HG03457 (cell line): ENCODE results near the gene TICRR.

Experiments used
- ATAC-seq: cut with Tn5 transposase; IDR thresholded peaks from one replicate; pipeline ENCODE4 v1.9.1; 2021; ENCODE audit warnings: moderate number of reproducible peaks; ENCODE audit not compliant: unreplicated experiment

TICRR gene

DNA sequence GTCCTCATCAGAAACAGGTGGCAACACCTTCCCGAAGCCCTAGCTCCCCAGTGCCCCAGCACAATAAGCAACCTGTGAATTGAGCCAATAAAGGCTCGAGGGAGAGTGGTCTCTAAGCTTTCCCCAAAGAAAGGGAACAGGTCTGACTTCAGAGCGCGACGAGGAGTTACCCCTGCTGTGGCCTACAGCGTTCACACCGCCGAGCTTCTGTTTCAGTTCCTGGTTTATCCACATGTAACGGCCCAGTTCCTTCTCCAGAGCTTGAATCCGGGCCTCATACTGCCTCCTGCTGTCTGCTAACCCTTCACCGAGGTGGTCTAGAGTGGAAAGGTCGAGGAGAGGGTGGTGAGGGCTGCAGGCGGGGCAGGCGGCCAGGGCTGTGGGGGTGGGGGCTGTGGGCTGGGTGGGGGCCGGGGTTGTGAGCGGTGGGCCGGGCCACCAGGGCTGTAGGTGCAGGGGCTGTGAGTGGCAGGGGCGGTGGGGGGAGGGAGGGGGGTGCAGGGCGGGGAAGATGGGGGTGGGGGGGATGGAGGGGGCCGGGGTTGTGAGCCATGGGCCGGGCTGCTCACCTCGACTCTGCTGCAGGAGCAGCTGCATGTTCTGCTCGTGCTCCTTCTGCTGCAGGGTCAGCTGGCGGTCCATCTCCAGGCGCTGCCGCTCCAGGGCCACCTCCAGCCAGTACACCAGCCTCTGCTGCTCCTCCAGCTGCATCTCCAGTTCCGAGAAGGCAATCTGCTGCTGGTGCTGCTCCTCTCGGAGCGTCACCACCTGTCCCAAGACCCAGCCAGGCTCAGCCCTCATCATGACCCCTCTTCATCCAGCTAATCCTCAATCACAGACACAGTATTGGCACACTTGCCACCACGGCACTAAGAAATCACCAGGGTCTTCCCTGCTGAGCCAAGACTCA is 53.8 kb downstream of the TICRR start:
- no peak for ATAC-seq

DNA sequence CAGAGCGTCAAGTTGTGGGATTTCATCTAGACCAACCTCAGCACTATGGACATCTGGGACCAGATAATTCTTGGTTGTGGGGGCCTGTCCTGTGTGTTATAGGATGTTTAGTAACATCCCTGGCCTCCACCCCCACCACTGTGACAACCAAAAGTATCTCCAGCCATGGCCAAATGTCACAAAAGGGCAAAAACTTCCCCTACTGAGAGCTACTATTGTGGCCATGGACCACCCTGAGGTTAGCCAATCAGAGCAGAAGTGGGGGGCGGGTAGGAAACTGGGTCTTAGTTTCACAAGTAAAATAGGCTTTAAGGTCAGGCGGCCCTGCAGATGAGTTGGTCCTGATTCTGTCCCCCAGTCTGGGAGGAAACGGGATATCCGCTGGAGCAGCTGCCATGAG is 54.6 kb downstream of the TICRR start:
- ATAC-seq, result no peak

DNA sequence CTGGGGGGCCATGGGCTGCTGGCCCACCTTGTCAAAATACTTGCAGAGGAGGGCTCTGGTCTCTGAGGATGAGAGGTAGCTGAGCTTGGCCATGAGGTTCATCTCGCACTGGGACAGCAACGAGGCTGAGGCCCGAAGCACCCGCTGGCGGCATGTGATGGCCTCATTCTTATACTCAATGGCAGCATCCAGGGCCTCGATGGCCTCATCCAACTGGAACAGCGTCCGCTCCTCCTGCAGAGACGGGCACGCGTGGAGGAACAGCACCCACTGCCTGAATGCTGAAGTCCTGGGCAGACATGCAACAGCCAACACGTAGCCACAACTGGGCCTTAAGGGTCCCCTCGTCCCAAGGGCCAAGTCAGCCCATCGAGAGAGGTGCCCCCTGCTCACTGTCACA is 55.0 kb downstream of the TICRR start:
- no peak for ATAC-seq

DNA sequence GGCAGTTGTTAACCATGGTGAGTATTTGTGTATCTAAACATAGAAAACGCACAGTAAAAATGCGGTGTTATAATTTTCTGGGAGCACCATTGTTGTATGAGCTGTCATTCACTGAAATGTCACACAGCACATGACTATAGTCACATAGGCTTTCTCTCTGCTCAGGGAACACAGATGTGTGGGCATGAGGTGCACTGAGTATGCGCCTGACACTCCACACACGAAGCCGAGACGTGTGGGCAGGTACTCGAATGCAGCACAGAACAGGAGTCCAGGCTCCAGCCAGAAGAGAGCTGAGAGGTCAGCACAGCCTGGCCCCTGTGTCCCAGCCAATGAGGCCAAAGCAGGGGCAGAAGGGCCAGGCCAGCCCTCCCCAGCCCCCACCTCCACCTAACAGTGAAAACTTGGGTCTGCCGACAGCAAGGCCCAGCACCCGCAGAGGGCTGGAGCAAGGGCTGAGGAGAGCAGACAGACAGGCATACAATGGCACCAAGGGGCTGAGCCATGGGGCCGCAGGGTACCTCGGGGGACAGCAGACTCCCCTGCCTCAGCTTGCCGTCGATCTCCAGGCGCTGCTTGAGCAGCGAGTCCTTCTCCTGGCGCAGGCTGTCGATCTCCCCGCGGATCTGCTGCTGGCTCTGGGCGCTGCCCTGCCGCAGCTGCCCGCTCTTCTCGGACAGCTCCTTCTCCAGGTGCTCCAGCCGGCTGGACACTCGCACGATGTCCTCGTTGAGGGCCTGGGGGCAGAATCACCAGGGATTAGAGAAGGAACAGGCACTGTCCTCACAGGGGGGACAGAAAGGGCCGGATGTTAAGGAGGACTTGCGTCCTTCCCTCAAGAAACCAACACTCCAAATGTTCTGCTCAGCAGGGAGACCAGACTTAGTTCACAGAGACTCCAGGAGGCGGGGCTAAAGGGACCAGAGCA is 56.0 kb downstream of the TICRR start:
- no peak for ATAC-seq

GRCh38 chr15:89631902-89632264 is 56.6 kb downstream of the TICRR start:
- ATAC-seq, result no peak

- ATAC-seq, result no peak
Observed at GRCh38 chr15:89632563-89633430, 57.5 kb downstream of the TICRR start.

DNA sequence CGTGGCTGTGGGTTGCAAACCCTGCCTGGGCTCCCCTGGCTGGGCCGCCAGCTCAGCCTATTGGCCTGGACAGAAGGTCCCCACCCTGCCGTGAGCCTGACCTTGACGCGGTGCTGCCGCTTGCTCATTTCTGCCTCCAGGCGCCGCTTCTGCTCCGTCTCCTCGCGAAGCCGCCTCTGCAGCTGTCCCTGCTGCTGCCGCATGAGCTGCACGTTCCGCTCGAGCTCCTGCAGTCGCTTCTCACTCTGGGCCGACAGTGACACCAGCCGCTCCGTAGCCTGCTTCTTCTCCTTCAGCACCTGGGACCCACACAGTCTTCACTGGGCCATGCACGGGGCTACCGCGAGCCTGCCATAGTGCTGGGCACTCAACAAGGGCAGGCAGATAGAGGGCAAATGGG is 58.3 kb downstream of the TICRR start:
- ATAC-seq, result no peak

- no peak for ATAC-seq
Observed at GRCh38 chr15:89640245-89640644, 65.0 kb downstream of the TICRR start.

DNA sequence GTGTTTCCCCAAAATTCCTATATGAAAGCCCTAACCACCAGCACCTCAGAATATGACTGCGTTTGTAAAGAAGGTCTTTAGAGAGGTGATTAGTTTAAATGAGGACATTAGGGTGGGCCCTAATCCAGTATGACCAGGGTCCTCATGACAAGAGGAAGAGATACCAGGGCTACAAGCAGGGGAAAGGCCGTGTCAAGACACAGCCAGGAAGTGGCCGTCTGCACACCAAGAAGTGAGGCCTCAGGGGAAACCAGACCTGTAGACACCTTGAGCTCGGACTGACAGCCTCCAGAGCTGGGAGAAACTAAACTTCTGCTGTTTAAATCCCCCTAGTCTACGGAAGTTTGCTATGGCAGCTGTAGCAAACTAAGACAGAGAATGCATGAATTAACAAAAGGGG is 65.8 kb downstream of the TICRR start:
- no peak for ATAC-seq

DNA sequence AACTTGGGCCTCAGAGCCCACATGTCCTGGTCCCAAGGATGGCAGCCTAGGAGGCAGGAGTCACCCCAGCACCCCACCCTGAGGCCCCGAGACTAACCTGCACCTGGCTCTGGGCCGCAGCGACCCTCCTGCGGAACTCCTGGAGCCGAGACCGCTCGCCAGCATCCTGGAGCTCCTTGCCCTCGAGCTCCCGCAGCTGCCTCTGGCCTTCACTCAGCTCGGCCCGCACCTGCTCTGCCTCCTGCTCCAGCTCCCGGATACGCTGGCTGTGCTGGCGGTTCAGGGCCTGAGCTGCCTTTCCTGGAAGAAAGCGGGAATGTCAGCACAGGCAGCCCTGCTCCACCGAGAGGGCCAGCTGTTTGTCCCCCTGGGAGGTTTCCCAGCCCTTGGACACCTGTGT is 66.8 kb downstream of the TICRR start:
- ATAC-seq, result no peak

GRCh38 chr15:89645680-89646079 is 70.4 kb downstream of the TICRR start:
- no peak for ATAC-seq

DNA sequence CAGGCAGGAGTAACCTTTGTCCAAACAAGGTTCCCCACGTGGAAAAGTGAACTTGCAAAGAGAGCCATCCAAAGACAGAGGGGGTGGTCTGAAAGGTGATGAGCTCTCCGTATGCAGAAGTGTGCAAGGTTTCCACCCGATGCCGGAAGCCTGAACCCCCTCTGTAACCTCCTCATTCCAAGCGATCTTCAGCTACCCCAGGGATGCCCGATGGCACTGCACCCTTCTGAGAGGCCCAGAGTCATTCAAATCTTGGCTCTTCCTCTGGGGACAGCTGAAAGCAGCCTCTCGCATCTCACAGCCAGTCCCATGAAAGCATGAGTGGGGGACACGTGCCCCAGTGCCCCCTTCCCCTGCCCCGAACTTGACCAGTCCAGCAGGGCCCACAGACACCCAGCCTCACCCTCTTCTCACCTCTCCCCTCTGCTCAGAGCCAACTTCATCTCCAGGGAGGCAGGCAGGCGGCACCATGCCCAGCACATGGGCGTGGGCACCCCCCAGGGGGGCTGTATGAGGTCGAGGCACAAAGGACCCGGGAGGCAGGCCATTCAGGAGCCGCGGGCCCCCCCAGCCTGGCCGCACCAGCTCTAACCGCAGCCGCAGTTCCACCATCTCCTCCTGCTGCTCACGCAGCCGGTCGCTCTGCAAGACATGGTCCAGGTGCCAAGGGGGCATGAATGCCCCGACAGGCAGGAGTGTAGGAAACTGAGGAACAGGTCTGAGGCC is 71.3 kb downstream of the TICRR start:
- ATAC-seq, result no peak

- ATAC-seq, result no peak
Observed at GRCh38 chr15:89647191-89647851, 72.1 kb downstream of the TICRR start.

- no peak for ATAC-seq
Observed at GRCh38 chr15:89648106-89649012, 73.1 kb downstream of the TICRR start.

- ATAC-seq, result no peak
Observed at GRCh38 chr15:89649013-89649625, 73.8 kb downstream of the TICRR start.

GRCh38 chr15:89649716-89650115 is 74.4 kb downstream of the TICRR start:
- no peak for ATAC-seq

- ATAC-seq, result no peak
Observed at GRCh38 chr15:89652131-89652530, 76.9 kb downstream of the TICRR start.

DNA sequence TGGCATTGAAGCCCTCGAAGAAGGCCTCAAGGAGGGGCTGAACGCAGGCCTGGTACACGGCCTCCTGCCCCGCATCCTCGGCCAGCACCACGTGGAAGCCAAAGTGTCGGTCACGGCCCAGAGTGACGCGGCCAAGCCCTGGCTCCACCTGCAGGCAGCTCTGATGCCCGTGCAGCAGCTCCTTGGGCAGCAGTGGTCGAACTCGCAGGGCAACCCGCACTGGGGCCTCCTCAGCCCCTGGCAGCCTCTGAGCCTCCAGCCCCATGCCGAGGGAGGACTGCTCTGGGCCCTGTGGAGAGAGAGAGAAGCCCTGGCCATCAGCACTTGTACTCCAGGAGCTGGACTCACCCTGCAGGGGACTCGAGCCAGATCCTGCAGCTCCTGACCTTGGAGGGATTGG is 77.4 kb downstream of the TICRR start:
- no peak for ATAC-seq
